ENCODE measurements around the gene PPP1R3A.
"Not testable (repeated sequence)": the region's sequence is repeated elsewhere in the genome, so short reads cannot be mapped to it uniquely, and the experiment has no call there.

The PPP1R3A gene, protein sequence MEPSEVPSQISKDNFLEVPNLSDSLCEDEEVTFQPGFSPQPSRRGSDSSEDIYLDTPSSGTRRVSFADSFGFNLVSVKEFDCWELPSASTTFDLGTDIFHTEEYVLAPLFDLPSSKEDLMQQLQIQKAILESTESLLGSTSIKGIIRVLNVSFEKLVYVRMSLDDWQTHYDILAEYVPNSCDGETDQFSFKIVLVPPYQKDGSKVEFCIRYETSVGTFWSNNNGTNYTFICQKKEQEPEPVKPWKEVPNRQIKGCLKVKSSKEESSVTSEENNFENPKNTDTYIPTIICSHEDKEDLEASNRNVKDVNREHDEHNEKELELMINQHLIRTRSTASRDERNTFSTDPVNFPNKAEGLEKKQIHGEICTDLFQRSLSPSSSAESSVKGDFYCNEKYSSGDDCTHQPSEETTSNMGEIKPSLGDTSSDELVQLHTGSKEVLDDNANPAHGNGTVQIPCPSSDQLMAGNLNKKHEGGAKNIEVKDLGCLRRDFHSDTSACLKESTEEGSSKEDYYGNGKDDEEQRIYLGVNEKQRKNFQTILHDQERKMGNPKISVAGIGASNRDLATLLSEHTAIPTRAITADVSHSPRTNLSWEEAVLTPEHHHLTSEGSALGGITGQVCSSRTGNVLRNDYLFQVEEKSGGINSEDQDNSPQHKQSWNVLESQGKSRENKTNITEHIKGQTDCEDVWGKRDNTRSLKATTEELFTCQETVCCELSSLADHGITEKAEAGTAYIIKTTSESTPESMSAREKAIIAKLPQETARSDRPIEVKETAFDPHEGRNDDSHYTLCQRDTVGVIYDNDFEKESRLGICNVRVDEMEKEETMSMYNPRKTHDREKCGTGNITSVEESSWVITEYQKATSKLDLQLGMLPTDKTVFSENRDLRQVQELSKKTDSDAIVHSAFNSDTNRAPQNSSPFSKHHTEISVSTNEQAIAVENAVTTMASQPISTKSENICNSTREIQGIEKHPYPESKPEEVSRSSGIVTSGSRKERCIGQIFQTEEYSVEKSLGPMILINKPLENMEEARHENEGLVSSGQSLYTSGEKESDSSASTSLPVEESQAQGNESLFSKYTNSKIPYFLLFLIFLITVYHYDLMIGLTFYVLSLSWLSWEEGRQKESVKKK

DNA sequence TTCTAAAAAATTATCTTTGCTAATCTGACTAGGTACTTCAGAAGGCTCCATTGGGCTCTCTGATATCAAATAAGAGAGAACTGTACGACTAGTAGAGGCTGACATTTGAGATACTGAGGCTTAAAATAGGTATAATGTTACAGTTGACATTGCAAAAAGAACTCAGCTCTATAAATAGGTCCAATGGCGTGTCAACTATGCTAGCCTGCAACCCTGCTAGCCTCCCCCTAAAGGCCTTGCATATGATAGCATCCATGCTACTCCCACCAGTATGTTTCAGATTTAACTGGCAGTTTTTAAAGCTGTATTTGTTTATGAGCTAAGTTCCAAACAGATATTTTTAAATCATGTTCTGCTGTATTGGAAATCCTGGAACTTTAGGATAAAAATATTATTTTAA is at the start of gene PPP1R3A:
Gene PPP1R3A, minus strand, starts transcription at position 64 of the 400 bp plus-strand sequence. Its CDS starts 13 bp downstream, at position 51.
- DNase-seq (ENCODE audit: low read depth in 2 of 3, low spot score in 2 of 3), result no peak

DNA sequence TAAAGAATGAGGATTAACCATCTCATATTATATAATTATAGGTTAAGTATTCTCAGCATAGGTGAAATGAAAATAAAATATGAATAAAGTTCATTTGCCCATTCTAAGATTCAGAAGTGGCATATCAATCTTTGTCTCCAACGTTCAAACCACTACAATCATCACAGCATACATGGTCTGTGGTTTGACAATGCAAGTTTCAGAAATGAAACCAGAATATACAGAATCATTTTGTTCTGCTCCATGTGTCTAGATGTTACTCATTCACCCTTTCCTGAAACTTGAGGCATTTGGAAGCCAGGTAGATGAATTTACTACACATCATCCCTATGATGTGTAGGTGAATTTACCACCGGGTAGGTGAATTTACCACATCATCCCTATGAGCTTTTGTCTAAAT is 44.5 kb upstream of the PPP1R3A start:
- DNase-seq (ENCODE audit: low read depth in 2 of 3, low spot score in 2 of 3), result no peak

DNA sequence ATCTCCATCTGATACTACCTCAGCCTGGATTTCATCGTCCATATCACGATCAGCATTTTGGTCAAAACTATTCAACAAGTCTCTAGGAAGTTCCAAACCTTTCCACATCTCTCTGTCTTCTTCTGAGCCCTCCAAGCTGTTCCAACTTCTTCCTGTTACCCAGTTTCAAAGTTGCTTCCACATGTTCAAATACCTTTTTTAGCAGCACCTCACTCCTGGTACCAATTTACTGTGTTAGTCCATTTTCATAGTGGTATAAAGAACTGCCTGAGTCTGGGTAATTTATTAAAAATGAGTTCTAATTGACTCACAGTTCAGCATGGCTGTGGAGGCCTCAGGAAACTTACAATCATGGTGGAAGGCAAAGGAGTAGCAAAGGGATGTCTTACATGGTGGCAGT is 41.1 kb upstream of the PPP1R3A start:
- DNase-seq (ENCODE audit: low read depth in 2 of 3, low spot score in 2 of 3), result no peak

DNA sequence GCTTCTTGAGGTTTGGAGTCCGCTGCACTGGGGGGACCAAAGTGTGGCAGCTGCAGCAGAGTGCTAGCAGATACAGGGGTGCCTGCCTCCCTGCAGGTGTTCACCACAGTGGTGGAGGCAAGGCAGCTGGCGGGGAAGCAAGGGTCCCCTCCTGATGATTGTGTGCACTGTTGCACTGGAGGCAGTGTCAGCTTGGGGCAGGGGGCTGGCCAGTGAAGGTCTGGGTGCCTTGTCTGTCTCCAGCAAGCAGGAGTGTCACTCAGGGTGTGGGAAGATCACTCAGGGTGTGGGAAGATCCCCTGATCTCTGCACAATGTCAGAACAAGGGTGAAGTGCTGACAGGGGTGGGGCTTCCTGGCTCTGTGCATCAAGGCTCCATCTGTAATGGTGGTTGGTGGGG is 36.3 kb upstream of the PPP1R3A start:
- no peak for DNase-seq (ENCODE audit: low read depth in 2 of 3, low spot score in 2 of 3)

DNA sequence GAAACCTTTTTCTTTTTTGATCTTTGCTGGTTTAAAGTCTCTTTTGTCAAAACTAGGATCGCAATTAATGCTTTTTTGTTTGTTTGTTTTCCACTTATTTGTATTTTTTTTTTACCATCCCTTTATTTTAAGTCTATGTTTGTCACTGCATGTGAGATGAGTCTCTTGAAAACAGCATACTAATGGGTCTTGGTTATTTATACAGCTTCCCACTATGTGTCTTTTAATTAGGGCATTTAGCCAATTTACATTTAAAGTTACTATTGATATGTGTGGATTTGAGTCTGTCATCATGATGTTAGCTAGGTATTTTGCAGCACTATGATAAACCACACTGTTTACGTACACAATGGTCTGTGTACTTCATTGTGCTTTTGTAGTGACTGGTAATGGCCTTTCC is 34.7 kb upstream of the PPP1R3A start:
- no peak for DNase-seq (ENCODE audit: low read depth in 2 of 3, low spot score in 2 of 3)

DNA sequence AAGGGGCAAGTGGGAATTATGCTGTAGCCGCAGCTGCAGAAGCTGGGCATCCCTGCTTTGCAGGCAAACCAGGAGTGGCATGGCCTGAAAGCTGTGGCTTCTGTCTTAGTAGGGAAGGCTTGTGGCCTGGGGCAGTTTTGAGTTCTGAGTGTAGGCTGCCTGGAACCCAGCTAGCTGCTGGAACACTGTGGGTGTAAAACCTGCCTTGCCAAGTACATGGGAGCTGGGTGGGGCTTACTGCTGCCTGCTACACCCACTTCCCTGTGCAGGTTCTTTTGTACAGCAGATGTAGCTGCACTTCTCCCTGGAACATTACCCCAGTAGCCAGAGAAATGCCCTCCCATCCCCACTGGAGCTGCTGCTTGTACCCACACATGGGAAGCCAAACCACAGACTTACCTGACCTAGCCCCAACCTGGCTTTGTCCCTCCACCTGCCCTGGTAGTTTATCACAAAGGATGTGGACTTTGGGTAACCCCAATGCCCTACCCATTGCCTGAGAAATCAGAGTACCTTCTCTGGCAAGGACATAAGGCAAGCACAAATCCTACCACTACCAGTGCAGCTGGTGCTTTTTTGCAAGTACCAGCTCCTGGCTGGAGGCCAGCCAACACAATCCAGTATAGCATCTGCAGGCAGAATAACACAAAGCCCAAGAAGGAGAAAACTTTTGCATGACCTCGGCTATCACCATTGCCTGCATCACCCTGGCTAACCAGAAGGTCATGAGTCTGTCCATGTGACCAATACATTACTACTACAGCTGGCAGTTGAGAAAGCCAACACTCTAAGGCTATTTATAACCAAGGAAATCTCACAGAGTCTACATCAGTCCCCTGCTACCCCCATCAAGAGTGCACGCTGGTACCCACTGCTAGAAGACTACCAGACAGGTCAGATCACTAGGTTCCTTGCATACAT is 26.5 kb upstream of the PPP1R3A start:
- DNase-seq (ENCODE audit: low read depth in 2 of 3, low spot score in 2 of 3), result no peak

DNA sequence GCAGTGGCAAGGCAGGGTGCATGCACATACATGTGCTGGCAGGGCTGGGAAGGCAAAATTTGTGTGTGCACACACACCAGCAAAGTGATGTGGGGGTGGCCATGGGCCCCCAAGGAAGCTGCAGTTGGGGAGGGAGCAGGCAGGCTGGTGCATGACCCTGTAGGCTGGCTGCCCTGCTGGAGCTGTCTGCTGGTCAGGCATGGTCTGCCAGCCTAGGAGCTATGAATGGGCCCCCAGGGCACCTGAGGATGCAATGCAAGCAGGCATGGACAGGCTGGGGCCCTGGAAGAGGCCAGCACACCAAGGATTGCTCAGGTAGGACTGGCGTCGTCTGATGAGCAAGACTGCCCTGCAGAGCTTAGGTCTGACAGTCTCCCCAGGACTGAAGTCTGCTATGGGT is 18.2 kb upstream of the PPP1R3A start:
- no peak for DNase-seq (ENCODE audit: low read depth in 2 of 3, low spot score in 2 of 3)

DNA sequence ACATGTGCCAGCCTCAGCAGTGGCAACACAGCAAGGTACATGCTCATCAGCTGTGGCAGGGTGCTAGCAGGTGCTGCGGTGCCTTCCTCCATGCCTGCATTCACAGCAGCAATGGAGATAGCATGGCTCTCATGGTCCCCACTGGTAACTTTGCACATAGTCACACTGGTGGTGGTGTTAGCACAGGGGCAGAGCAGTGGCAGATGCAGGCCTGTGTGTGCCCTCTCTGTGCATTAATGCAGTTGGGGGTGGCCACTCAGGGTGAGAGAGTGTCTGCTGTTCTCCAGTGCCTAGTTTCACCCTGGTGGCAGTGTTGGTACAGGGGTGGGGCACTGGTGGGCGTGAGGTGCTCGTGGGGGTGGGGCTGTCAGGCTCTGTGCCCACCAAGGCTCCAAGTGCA is 17.7 kb upstream of the PPP1R3A start:
- DNase-seq (ENCODE audit: low read depth in 2 of 3, low spot score in 2 of 3), result no peak

DNA sequence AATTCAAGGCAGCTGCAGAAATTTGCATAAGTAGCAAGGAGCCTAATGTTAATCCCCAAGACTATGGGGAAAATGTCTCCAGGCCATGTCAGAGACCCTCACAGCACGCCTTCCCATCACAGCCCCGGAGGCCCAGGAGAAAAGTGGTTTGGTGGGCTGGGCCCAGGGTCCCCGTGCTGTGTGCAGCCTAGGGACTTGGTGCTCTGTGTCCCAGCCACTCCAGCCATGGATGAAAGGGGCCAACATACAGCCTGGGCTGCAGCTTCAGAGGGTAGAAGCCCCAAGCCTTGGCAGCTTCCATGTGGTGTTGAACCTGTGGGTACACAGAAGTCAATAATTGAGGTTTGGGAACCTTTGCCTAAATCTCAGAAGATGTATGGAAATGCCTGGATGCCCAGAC is 10.6 kb upstream of the PPP1R3A start:
- DNase-seq (ENCODE audit: low read depth in 2 of 3, low spot score in 2 of 3), result not testable (repeated sequence)

DNA sequence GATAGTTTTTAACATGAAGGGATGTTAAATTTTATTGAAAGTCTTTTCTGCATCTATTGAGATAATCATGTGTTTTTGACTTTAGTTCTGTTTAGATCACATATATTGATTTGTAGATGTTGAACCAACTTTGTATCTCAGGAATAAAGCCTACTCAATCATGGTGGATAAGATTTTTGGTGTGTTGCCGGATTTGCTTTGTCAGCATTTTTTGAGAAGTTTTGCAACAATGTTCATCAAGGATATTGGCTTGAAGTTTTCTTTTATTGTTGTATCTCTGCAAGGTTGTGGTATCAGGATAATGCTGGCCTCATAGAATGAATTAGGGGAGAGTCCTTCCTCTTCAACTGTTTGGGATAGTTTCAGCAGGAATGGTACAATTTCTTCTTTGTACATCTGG is 9.3 kb upstream of the PPP1R3A start:
- no peak for DNase-seq (ENCODE audit: low read depth in 2 of 3, low spot score in 2 of 3)

DNA sequence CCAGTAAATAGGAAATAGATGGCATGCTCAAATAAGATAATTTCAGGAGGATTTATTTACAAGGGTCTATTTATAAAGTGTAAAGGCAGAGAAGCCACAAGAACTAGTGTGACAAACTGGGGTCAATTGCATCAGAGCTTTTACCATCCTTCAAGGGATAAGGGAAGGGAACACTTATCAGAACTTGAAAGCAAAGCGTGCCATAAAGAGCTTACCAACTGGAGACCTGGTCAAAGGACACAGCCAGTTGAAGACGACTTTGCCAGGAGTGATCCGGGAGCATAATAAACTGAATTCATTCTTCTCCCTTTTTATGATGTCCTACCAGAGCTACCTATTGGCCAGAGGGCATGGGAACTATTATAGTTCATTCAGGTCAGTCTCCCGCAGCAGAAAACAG is 3.2 kb upstream of the PPP1R3A start:
- no peak for DNase-seq (ENCODE audit: low read depth in 2 of 3, low spot score in 2 of 3)

DNA sequence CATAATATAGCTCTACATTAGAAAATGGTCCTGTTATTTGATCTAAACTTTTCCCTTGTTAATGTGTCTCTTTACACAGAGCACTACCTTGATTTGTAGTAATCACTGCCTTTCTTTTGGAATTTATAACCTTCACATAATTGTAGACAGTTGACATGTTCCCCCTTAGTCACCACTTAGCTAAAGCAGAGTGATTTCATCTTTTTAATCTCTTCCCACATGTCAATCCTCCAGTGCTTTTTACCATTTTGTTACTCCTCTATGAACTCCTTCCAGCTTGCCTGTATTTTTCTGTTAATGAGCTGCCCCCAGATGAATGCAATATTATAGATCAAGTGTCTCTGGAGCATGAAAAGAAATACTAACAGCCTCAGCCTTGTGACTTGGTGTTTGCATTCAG is 2.6 kb upstream of the PPP1R3A start:
- DNase-seq (ENCODE audit: low read depth in 2 of 3, low spot score in 2 of 3), result no peak

DNA sequence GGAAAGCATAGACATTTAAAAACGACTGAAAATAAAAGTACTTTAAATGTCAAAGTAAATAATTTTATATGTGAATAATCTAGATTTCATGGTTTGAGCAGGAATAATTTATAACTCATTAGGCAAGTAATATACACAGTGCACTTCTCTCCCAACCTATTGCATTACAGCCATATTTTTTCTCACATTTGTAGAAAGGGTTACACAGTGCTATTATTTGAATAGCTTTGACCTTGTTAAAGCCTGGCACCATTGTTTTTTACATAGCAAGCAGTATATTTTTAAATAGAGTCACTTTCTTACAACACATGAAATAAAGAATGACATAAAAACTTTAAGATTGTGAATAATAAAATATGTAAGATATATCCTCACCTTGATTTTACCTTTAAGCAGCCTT is 969 bp downstream of the PPP1R3A start:
- DNase-seq (ENCODE audit: low read depth in 2 of 3, low spot score in 2 of 3), result no peak

DNA sequence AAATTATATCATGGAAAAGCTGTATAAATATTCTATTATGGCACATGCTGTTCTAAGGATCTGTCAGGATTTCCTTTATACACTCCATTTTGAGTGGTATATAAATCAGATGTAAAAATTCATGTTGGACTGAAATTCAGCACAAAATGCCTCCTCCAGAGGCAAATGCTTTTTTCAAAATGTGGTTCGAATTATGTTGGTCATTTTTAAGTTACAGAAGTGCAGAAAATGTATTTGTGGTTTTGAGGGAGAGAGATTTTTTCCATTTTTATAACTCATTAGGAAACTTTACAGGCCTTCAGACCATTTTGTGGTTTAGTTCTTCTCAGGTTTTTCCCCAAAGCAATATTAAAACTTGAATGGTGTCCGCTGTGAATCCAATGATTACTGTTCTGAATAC is 2.9 kb downstream of the PPP1R3A start:
- no peak for DNase-seq (ENCODE audit: low read depth in 2 of 3, low spot score in 2 of 3)

DNA sequence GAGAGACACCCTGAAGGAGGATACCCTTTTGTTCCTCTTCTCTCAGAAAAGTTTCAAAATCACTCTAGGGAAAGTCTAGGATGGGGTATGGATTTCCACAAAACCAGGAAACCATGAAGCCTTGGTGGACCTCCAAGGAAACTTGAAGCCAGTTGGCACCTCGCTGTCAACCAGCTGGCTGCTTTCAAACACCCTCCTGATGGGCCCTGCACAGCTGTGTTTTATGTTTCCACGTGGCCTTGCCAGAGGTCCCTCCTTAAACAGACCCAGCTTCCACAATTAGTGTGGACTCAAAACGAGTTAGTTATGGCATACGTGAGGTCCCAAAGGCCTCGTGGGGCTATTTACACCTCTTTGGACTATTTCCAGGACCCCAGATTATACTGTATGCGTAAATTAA is 5.9 kb downstream of the PPP1R3A start:
- no peak for DNase-seq (ENCODE audit: low read depth in 2 of 3, low spot score in 2 of 3)

DNA sequence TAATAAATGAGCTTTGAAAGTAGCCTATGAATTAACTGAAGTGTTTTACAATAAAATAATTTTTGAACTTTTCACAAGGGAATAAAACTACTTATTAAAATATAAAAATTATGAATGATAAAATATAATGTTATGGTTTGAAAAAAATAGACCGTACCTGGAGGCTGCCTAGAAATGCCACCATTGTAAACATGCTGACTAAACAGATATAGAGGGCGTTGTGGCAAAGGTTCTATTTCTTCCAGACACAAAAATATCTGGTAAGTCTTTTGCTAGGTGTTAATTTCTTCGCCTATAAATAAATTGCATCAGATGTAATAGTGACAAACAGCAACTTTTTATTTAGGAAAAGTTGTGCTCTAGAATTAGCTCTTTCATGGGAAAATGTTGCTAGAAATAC is 11.2 kb downstream of the PPP1R3A start:
- DNase-seq (ENCODE audit: low read depth in 2 of 3, low spot score in 2 of 3), result no peak

DNA sequence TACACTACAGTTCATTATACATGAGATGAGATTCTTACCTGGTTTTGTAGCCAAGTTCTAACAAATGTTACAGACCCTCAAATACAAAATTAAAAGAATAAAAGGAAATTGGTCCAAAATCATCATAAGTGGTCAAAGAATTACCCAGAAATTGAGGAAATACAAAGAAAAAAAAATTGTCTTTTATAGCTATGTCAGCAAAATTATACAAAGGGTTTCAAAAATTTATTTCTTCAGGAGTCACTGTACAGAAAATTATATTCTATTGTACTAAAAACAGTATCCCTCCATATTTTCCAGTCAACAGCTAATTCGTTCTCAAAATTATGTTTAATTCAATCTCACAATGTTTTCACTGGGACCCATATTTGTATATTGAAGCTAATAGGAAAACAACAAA is 14.3 kb downstream of the PPP1R3A start:
- DNase-seq (ENCODE audit: low read depth in 2 of 3, low spot score in 2 of 3), result no peak

DNA sequence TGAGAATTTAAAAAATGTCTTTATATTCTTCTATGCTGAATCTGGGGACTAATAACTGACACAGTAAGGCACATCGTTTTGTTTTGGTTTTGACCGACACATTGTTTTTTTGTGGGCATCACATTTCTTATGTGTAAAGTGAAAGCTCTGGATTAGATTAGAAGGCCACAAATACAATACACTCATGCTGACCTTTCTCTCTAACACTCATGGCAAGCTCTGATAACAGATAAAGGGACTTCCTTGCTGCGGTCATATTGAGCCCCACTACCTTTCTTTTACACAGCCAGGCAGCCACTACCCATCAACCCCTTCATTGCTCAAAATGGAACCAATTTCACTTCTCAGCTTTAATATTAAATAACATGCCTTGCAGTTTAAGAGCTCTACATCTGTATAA is 26.0 kb downstream of the PPP1R3A start:
- DNase-seq (ENCODE audit: low read depth in 2 of 3, low spot score in 2 of 3), result no peak

DNA sequence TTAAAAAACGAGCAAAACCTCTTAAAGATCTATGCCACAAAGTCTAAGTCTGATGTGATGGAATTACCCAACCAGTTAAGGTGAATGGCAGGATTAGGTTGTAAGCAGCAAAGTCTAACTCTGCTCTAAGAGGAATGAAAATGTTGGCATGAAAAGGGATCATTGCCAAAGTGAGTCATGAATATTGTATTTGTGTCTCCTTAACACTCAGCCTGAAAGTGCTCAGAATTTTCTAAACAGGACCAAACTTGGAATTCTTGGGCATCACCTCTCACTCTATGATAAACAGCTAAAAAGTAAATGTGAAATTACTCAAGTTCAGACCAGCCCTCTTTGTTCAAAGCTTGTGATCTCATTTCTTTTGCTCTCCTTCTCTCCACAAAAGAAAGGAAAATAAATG is 27.0 kb downstream of the PPP1R3A start:
- no peak for DNase-seq (ENCODE audit: low read depth in 2 of 3, low spot score in 2 of 3)

DNA sequence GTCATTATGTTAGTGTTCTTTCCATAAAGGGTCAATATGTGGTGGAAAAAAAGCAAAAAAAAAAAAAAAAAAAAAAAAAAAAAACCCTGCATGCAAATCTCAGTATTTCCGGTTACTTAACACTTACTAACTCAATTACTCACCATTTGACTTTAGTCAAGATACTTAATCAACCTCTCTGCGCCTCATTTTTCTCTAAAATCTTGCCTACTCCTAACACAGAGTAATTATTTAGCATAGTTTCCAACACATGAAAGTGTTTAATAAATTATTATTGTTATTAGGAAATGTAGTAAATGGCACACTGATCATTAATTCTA is 27.8 kb downstream of the PPP1R3A start:
- DNase-seq (ENCODE audit: low read depth in 2 of 3, low spot score in 2 of 3), result no peak

Measured in activated CD8-positive, alpha-beta memory T cell treated with anti-CD3 and anti-CD28 coated beads for 48 hours (primary cell).